DOHH2 (cell line): ENCODE data around the gene AGTRAP.

Experiments
- H3F3A ChIP-seq: fragments of 200-600 bp; sonication (generic), shearing (Covaris generic); 2 replicates; pipeline ENCODE4 v1.6.0; 2016; ENCODE audit warnings: antibody characterized with exemption, mild to moderate bottlenecking; ENCODE audit not compliant: control insufficient read depth, insufficient read depth
- H3K27ac ChIP-seq: fragments of 200-600 bp; sonication (generic); 2 replicates; pipeline ENCODE4 v1.5.1; 2014; ENCODE audit warnings: low read depth, mild to moderate bottlenecking, low read length, moderate library complexity
- H3K27me3 ChIP-seq: fragments of 200-600 bp; sonication (generic); 2 replicates; pipeline ENCODE4 v1.6.1; 2014; ENCODE audit warnings: mild to moderate bottlenecking, low read length, mixed read lengths; ENCODE audit not compliant: control insufficient read depth
- H3K36me3 ChIP-seq: fragments of 200-600 bp; sonication (generic); 2 replicates; pipeline ENCODE4 v1.6.1; 2014; ENCODE audit warnings: mild to moderate bottlenecking, low read length, moderate library complexity, mixed read lengths; ENCODE audit not compliant: control insufficient read depth
- H3K4me1 ChIP-seq: fragments of 200-600 bp; sonication (generic); 2 replicates; pipeline ENCODE4 v1.6.1; 2014; ENCODE audit warnings: mild to moderate bottlenecking, low read length, mixed read lengths; ENCODE audit not compliant: control insufficient read depth
- H3K4me2 ChIP-seq: fragments of 200-600 bp; sonication (generic); 2 replicates; pipeline ENCODE4 v1.6.0; 2014; ENCODE audit warnings: mild to moderate bottlenecking, low read length, moderate library complexity
- H3K4me3 ChIP-seq: fragments of 200-600 bp; sonication (generic); 2 replicates; pipeline ENCODE4 v1.5.1; 2014; ENCODE audit warnings: mild to moderate bottlenecking, low read length, mixed read lengths
- H3K79me2 ChIP-seq: fragments of 200-600 bp; sonication (generic); 2 replicates; pipeline ENCODE4 v1.6.1; 2014; ENCODE audit warnings: mild to moderate bottlenecking, low read length, mixed read lengths; ENCODE audit not compliant: control insufficient read depth
- H3K9me2 ChIP-seq: fragments of 200-600 bp; sonication (generic); replicated peaks from 2 replicates; pipeline ENCODE4 v1.6.1; 2014; ENCODE audit warnings: mild to moderate bottlenecking, low read length, mixed read lengths; ENCODE audit not compliant: control insufficient read depth
- H3K9me3 ChIP-seq: fragments of 200-600 bp; sonication (generic); 2 replicates; pipeline ENCODE4 v1.6.1; 2014; ENCODE audit warnings: antibody characterized with exemption, low read length, mixed read lengths; ENCODE audit not compliant: control insufficient read depth, insufficient read depth
- H4K20me1 ChIP-seq: fragments of 200-600 bp; sonication (generic); 2 replicates; pipeline ENCODE4 v1.6.0; 2014; ENCODE audit warnings: low read depth, mild to moderate bottlenecking, antibody characterized with exemption, low read length, moderate library complexity; ENCODE audit not compliant: control insufficient read depth, insufficient read depth
- CTCF ChIP-seq: fragments of 200-600 bp; sonication (generic); IDR thresholded peaks from one replicate; pipeline ENCODE4 v1.5.1; 2014; ENCODE audit warnings: antibody characterized with exemption, mild to moderate bottlenecking, low read depth, low read length; ENCODE audit not compliant: poor library complexity, severe bottlenecking
- EZH2phosphoT487 ChIP-seq: fragments of 200-600 bp; sonication (generic); IDR thresholded peaks from 2 replicates; pipeline ENCODE4 v1.6.1; 2017; ENCODE audit warnings: borderline replicate concordance, mild to moderate bottlenecking, antibody characterized with exemption, low read length, moderate library complexity, mixed read lengths

Gene AGTRAP

GRCh38 chr1:11731691-11732283 lies 4.1 kb upstream of the AGTRAP start:
- H3K27me3 ChIP-seq, result no peaks in the 10 kb centered on the region
- TF ChIP-seq CTCF (no peak), EZH2phosphoT487 (no peak)
- H3F3A ChIP-seq, result peaks cover 3% of the 10 kb centered on the region
- H3K36me3 ChIP-seq, result no peaks in the 10 kb centered on the region
- H3K79me2 ChIP-seq, result no peaks in the 10 kb centered on the region
- peak overlapping the region; percentile 36 for H3K4me3 ChIP-seq
- H3K9me2 ChIP-seq, result no peaks in the 10 kb centered on the region
- H3K4me2 ChIP-seq, result peak overlapping the region; percentile 43
- no peaks in the 10 kb centered on the region for H3K9me3 ChIP-seq
- peaks cover 38% of the 10 kb centered on the region for H3K4me1 ChIP-seq
- no peaks in the 10 kb centered on the region for H4K20me1 ChIP-seq
- H3K27ac ChIP-seq, result no peak overlapping the region

GRCh38 chr1:11733306-11733705 lies 2.6 kb upstream of the AGTRAP start:
- no peaks in the 10 kb centered on the region for H3K27me3 ChIP-seq
- H3K4me1 ChIP-seq, result peaks cover 47% of the 10 kb centered on the region
- H3K9me3 ChIP-seq, result no peaks in the 10 kb centered on the region
- H3K4me3 ChIP-seq, result no peak overlapping the region
- no peaks in the 10 kb centered on the region for H3K36me3 ChIP-seq
- H4K20me1 ChIP-seq, result no peaks in the 10 kb centered on the region
- H3F3A ChIP-seq, result peaks cover 3% of the 10 kb centered on the region
- no peaks in the 10 kb centered on the region for H3K79me2 ChIP-seq
- TF ChIP-seq EZH2phosphoT487 (no peak), CTCF (no peak)
- H3K9me2 ChIP-seq, result no peaks in the 10 kb centered on the region
- no peak overlapping the region for H3K4me2 ChIP-seq
- H3K27ac ChIP-seq, result no peak overlapping the region

- no peaks in the 10 kb centered on the region for H3K9me2 ChIP-seq
- no peaks in the 10 kb centered on the region for H4K20me1 ChIP-seq
- peak overlapping the region; percentile 94 for H3K4me3 ChIP-seq
- peaks cover 36% of the 10 kb centered on the region for H3K4me1 ChIP-seq
- H3K79me2 ChIP-seq, result no peaks in the 10 kb centered on the region
- no peak overlapping the region for H3K27ac ChIP-seq
- peak overlapping the region; percentile 95 for H3K4me2 ChIP-seq
- peaks cover 3% of the 10 kb centered on the region for H3F3A ChIP-seq
- no peaks in the 10 kb centered on the region for H3K36me3 ChIP-seq
- TF ChIP-seq CTCF (no peak), EZH2phosphoT487 (no peak)
- H3K27me3 ChIP-seq, result no peaks in the 10 kb centered on the region
- H3K9me3 ChIP-seq, result no peaks in the 10 kb centered on the region
These were observed 444 bp upstream of the AGTRAP start for GRCh38 chr1:11735531-11735853.
